IMR-90 (cell line): ENCODE measurements around the gene HIVEP3.

ENCODE experiments used
- MXI1 ChIP-seq: IDR thresholded peaks from 2 replicates; pipeline ENCODE4 v1.6.1; 2012; ENCODE audit warnings: low read depth, mild to moderate bottlenecking, low read length, moderate library complexity, borderline replicate concordance
- POLR2A ChIP-seq: IDR thresholded peaks from 2 replicates; pipeline ENCODE4 v1.6.1; 2012; ENCODE audit warnings: mild to moderate bottlenecking, low read depth, low read length
- RFX5 ChIP-seq: IDR thresholded peaks from 2 replicates; pipeline ENCODE4 v1.8.0; 2012; ENCODE audit warnings: low read depth, mild to moderate bottlenecking, low read length, moderate library complexity
- TF ChIP-seq, protein P1 (sequence below): conservative IDR thresholded peaks from 2 replicates; pipeline ENCODE4 v1.5.1; 2012; ENCODE audit warnings: mild to moderate bottlenecking, low read depth, low read length, improper control_type of control experiment

DNA sequence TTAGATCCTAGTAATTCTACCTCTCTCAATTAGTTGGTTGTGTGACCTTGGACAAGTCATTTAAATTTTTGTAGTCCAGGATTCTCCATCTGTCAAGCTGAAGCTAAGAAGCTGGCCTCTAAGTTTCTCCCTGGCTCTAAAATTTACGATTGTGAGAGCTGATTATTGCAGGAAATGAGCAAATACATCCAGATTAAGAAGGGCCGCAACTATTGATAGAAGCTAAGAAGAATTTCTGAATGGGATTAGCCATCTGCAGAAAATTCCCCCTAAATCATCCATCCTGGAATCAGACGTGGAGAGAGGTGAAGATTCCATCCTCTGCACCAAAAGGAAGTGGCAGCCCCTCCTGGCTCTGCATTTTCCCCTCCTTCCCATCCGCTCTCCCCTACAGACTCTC is 55.0 kb downstream of the HIVEP3 start:
- TF ChIP-seq POLR2A (no peak), RFX5 (no peak), MXI1 (no peak)
- TF ChIP-seq, protein P1, sequence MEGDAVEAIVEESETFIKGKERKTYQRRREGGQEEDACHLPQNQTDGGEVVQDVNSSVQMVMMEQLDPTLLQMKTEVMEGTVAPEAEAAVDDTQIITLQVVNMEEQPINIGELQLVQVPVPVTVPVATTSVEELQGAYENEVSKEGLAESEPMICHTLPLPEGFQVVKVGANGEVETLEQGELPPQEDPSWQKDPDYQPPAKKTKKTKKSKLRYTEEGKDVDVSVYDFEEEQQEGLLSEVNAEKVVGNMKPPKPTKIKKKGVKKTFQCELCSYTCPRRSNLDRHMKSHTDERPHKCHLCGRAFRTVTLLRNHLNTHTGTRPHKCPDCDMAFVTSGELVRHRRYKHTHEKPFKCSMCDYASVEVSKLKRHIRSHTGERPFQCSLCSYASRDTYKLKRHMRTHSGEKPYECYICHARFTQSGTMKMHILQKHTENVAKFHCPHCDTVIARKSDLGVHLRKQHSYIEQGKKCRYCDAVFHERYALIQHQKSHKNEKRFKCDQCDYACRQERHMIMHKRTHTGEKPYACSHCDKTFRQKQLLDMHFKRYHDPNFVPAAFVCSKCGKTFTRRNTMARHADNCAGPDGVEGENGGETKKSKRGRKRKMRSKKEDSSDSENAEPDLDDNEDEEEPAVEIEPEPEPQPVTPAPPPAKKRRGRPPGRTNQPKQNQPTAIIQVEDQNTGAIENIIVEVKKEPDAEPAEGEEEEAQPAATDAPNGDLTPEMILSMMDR = no peak
